Spinal cord (tissue), 10 donors: ENCODE results near the gene ZNF813. TPM values are rescaled to one million over a fixed set of nuclear protein-coding genes. Genes with fewer than 3 reads are reported as not detected.
A peak's percentile ranks its signal among the peaks of the same experiment; 100 is the strongest.
"Not testable (repeated sequence)": the region's sequence is repeated elsewhere in the genome, so short reads cannot be mapped to it uniquely, and the experiment has no call there.

ENCODE experiments used
- DNase-seq, 6 donors: peaks; one replicate each; pipeline versions ENCODE4 v3.0.0 to v3.0.0-alpha.2; 2013 to 2015; ENCODE audit warnings: low spot score in 6 of 6, low read depth in 4 of 6
- H3K27ac ChIP-seq: one replicate; pipeline ENCODE4 v1.5.1; 2013; ENCODE audit warnings: low read depth, low read length, control low read depth
- H3K27me3 ChIP-seq: one replicate; pipeline ENCODE4 v1.6.1; 2013; ENCODE audit warnings: low read length; ENCODE audit not compliant: control insufficient read depth, insufficient read depth
- H3K36me3 ChIP-seq: one replicate; pipeline ENCODE4 v1.6.1; 2013; ENCODE audit warnings: low read length; ENCODE audit not compliant: control insufficient read depth, insufficient read depth
- H3K4me1 ChIP-seq: one replicate; pipeline ENCODE4 v1.6.1; 2013; ENCODE audit warnings: low read length; ENCODE audit not compliant: control insufficient read depth, insufficient read depth
- H3K4me3 ChIP-seq: one replicate; pipeline ENCODE4 v1.5.1; 2013; ENCODE audit warnings: low read depth, low read length, control low read depth
- H3K9me3 ChIP-seq: one replicate; pipeline ENCODE4 v1.6.1; 2013; ENCODE audit warnings: low read length; ENCODE audit not compliant: control insufficient read depth, insufficient read depth
- WGBS: methylation state at CpG from one replicate; pipeline ENCODE4 v1.1.5; 2013; ENCODE audit warnings: missing lambda C conversion rate; ENCODE audit not compliant: insufficient coverage; 5-methylcytosine and 5-hydroxymethylcytosine counted together
- polyA plus RNA-seq, 2 donors: library from polyadenylated mRNA; unstranded; fragments of 120-200 nt; gene quantifications; one replicate each; pipeline ENCODE4 v1.2.1, GENCODE V29; 2013; ENCODE audit not compliant: insufficient read length in 2 of 2
- total RNA-seq, 2 donors: library from RNA; depleted of rRNA in 1 of 2; stranded (reverse); fragments of 120-200 nt in 1 of 2; fragments of >200 nt in 1 of 2; gene quantifications; one replicate each; pipeline versions ENCODE4 v1.2.3 to v1.2.4, GENCODE V29; 2013 to 2014
- donor health status: healthy.

The ZNF813 gene
- total and polyA plus RNA-seq, 4 donors = 2.4 to 5.1 (median 4.1) TPM

GRCh38 chr19:53474832-53475231 is 7.3 kb downstream of the ZNF813 start:
- not testable (repeated sequence) for H3K9me3 ChIP-seq, H3K27ac ChIP-seq, H3K36me3 ChIP-seq, H3K4me3 ChIP-seq, H3K27me3 ChIP-seq, H3K4me1 ChIP-seq
- WGBS = 50% methylated on average over 1 of the region's 1 CpG
- DNase-seq = peak in 2 of 6 donors; percentile 5 to 9

GRCh38 chr19:53475470-53475869 is 7.9 kb downstream of the ZNF813 start:
- H3K27ac ChIP-seq, H3K36me3 ChIP-seq, H3K9me3 ChIP-seq, H3K27me3 ChIP-seq, DNase-seq, H3K4me3 ChIP-seq, H3K4me1 ChIP-seq: not testable (repeated sequence)
- 92% methylated on average over 6 of the region's 6 CpGs for WGBS

- 100% methylated on average over 2 of the region's 2 CpGs for WGBS
- H3K36me3 ChIP-seq, H3K27me3 ChIP-seq, H3K9me3 ChIP-seq, H3K4me1 ChIP-seq, H3K4me3 ChIP-seq, H3K27ac ChIP-seq, DNase-seq: not testable (repeated sequence)
Observed at GRCh38 chr19:53483751-53484150, 16.2 kb downstream of the ZNF813 start.

GRCh38 chr19:53485046-53486004 is 17.8 kb downstream of the ZNF813 start:
- DNase-seq = no peak
- Histone ChIP-seq H3K4me1 (no peaks in the 10 kb centered on the region), H3K27ac (no peak overlapping the region), H3K4me3 (no peak overlapping the region), H3K9me3 (no peaks in the 10 kb centered on the region), H3K27me3 (no peaks in the 10 kb centered on the region), H3K36me3 (peaks cover 3% of the 10 kb centered on the region)
- 99% methylated on average over 5 of the region's 8 CpGs for WGBS

- no CpG with 5 or more reads among the region's 5 CpGs for WGBS
- Histone ChIP-seq H3K4me1 (no peaks in the 10 kb centered on the region), H3K27ac (no peak overlapping the region), H3K4me3 (no peak overlapping the region), H3K27me3 (no peaks in the 10 kb centered on the region), H3K36me3 (peaks cover 3% of the 10 kb centered on the region), H3K9me3 (no peaks in the 10 kb centered on the region)
- no peak for DNase-seq
Observed at GRCh38 chr19:53492153-53492552, 24.6 kb downstream of the ZNF813 start.

GRCh38 chr19:53497311-53498023 is 29.9 kb downstream of the ZNF813 start:
- 29% methylated on average over 1 of the region's 11 CpGs for WGBS
- not testable (repeated sequence) for H3K4me3 ChIP-seq, H3K27me3 ChIP-seq, H3K36me3 ChIP-seq, H3K27ac ChIP-seq, H3K4me1 ChIP-seq, H3K9me3 ChIP-seq, DNase-seq

GRCh38 chr19:53498024-53498395 is 30.5 kb downstream of the ZNF813 start:
- H3K4me1 ChIP-seq, H3K9me3 ChIP-seq, DNase-seq, H3K27ac ChIP-seq, H3K36me3 ChIP-seq, H3K4me3 ChIP-seq, H3K27me3 ChIP-seq: not testable (repeated sequence)
- WGBS = 100% methylated on average over 1 of the region's 4 CpGs

GRCh38 chr19:53503151-53503550 is 35.6 kb downstream of the ZNF813 start:
- H3K9me3 ChIP-seq, H3K27ac ChIP-seq, H3K4me1 ChIP-seq, H3K27me3 ChIP-seq, H3K36me3 ChIP-seq: not testable (repeated sequence)
- WGBS = 12% methylated on average over 3 of the region's 7 CpGs
- peak in 2 of 6 donors; percentile 38 to 83 for DNase-seq
- peak overlapping the region; percentile 5 for H3K4me3 ChIP-seq

- not testable (repeated sequence) for H3K27ac ChIP-seq, H3K9me3 ChIP-seq, H3K27me3 ChIP-seq, H3K4me1 ChIP-seq, H3K36me3 ChIP-seq
- DNase-seq = peak in 2 of 6 donors; percentile 22 to 87
- peak overlapping the region; percentile 12 for H3K4me3 ChIP-seq
- WGBS = 1% methylated on average over 10 of the region's 14 CpGs
Observed at GRCh38 chr19:53503671-53504364, 36.3 kb downstream of the ZNF813 start.
